ENCODE measurements around the gene SWT1.

Gene SWT1

DNA sequence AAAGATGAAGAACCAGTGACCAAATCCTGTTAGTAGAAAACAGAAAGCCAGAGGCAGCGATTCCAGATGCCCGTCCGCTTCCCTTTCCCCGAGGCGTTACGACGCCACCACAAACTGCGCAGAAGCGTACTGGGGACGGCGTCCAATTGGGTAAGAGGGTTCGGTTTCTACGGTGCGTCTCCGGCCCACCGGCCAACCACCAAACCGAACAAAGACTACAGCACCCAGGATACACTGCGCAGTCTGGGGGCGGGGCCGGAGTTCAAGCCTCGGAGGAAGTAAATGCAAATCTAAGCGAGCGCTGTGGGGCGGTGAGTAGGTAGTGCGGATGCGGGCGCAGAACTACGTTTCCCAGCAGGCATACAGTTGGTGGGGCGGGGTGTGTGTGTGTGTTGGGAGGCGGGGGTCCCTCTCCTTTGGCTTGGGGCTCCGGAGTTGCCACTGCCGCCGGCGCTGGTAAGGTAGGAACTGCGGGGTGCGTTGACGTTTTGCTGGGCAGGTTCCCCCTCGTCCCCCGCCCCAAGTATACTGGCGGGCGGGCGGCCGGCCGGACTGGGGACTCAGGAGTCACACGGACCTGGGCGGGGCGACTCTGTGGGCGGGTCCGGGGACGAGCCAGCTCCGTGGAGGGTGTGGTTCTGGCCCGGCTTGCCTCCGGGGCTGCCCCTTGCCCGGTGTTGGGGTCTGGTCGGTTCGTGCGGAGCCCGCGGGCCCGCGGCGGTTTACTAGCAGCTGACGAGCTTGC, at the start of gene SWT1, which contains the start of gene TRMT1L:
SWT1 (plus strand) TSS at position 314 of the 745 bp plus-strand sequence. CDS start 3,675 bp downstream, outside the sequence.
TRMT1L (minus strand) TSS at position 100 of the 745 bp plus-strand sequence. CDS start 241 bp downstream, outside the sequence.
- TF ChIP-seq, protein P1, sequence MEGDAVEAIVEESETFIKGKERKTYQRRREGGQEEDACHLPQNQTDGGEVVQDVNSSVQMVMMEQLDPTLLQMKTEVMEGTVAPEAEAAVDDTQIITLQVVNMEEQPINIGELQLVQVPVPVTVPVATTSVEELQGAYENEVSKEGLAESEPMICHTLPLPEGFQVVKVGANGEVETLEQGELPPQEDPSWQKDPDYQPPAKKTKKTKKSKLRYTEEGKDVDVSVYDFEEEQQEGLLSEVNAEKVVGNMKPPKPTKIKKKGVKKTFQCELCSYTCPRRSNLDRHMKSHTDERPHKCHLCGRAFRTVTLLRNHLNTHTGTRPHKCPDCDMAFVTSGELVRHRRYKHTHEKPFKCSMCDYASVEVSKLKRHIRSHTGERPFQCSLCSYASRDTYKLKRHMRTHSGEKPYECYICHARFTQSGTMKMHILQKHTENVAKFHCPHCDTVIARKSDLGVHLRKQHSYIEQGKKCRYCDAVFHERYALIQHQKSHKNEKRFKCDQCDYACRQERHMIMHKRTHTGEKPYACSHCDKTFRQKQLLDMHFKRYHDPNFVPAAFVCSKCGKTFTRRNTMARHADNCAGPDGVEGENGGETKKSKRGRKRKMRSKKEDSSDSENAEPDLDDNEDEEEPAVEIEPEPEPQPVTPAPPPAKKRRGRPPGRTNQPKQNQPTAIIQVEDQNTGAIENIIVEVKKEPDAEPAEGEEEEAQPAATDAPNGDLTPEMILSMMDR (IDR thresholded peaks at IDR 0.05; ENCODE audit: low read depth, low read length, missing control alignments): no peak
- DNase-seq (ENCODE audit: low read depth): peak; percentile 98

DNA sequence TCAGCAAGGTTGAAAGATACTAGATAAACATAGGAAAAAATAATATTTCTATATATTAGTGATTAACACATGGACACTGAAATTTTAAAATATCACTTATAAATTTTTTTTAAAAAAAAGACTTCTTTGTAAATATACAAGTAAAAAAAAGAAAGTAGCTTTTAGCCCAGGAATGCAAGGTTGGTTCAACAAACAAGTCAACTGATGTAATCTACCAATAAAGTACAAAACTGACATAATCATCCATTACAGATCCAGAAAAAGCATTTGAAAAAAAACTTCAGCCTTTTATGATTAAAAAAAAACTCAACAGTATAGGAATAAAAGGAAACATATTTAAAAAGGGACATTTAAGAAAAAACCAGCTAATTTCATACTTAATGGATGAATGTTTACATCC, 48.6 kb upstream of the SWT1 start:
- TF ChIP-seq, protein P1 (IDR thresholded peaks at IDR 0.05; ENCODE audit: low read depth, low read length, missing control alignments): no peak
- no peak overlapping the region for H3K4me3 ChIP-seq (ENCODE audit: low read depth, low read length)
- DNase-seq (ENCODE audit: low read depth): no peak

More for the DNA sequence above, at the start of gene SWT1, which contains the start of gene TRMT1L:
- peak within 1 kb of the TSS; percentile 73 for H3K4me3 ChIP-seq (ENCODE audit: low read depth, low read length)

- TF ChIP-seq, protein P1 (IDR thresholded peaks at IDR 0.05; ENCODE audit: low read depth, low read length, missing control alignments): no peak
- DNase-seq (ENCODE audit: low read depth): no peak
- no peak overlapping the region for H3K4me3 ChIP-seq (ENCODE audit: low read depth, low read length)
Observed at GRCh38 chr1:185110145-185110544, 46.8 kb upstream of the SWT1 start.

GRCh38 chr1:185111873-185112272, 45.1 kb upstream of the SWT1 start:
- H3K4me3 ChIP-seq (ENCODE audit: low read depth, low read length): no peak overlapping the region
- DNase-seq (ENCODE audit: low read depth): no peak
- TF ChIP-seq, protein P1 (IDR thresholded peaks at IDR 0.05; ENCODE audit: low read depth, low read length, missing control alignments): no peak

DNA sequence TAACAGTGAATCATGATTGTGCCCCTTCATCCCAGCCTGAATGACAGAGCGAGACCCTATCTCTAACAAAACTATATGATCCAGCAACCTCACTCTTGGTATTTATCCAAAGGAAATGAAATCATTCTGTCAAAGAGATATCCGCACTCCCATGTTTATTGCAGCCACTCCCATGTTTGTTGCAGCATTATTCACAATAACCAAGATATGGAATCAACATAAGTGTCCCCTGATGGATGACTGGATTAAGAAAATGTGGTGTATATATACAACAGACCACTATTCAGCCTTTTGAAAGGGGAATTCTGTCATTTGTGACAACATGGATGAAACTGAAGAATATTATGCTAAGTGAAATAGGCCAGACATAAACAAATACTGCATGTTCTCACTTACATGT, 44.6 kb upstream of the SWT1 start:
- TF ChIP-seq, protein P1 (IDR thresholded peaks at IDR 0.05; ENCODE audit: low read depth, low read length, missing control alignments): no peak
- DNase-seq (ENCODE audit: low read depth): no peak

GRCh38 chr1:185129708-185130107, 27.3 kb upstream of the SWT1 start:
- H3K4me3 ChIP-seq (ENCODE audit: low read depth, low read length): no peak overlapping the region
- TF ChIP-seq, protein P1 (IDR thresholded peaks at IDR 0.05; ENCODE audit: low read depth, low read length, missing control alignments): no peak
- DNase-seq (ENCODE audit: low read depth): no peak

More for the DNA sequence above, 44.6 kb upstream of the SWT1 start:
- no peak overlapping the region for H3K4me3 ChIP-seq (ENCODE audit: low read depth, low read length)
